PC-3 (cell line): ENCODE measurements around the gene SLC36A3. TPM values are rescaled to one million over a fixed set of nuclear protein-coding genes. Genes with fewer than 3 reads are reported as not detected.

Experiments used
- ATAC-seq: fragments of 200-7000 bp; cut with Tn5 transposase; 2 replicates; pipeline ENCODE4 v1.9.1; 2020; ENCODE audit warnings: mild to moderate bottlenecking, moderate library complexity
- BruUV-seq: library from RNA; stranded (reverse); fragments of 400-500 nt; replicated peaks from 2 replicates; lab custom pipeline; 2021; lab: Mats Ljungman, UMichigan
- CTCF ChIA-PET: fragments of 300-600 bp; sonication (Branson Sonifier 250); formaldehyde crosslinking; loops from one replicate; lab custom pipeline; 2022; ENCODE audit warnings: antibody characterized with exemption; lab: Charles Lee
- POLR2A ChIA-PET: fragments of 300-600 bp; sonication (Branson Sonifier 250); formaldehyde crosslinking; loops from one replicate; lab custom pipeline; 2022; ENCODE audit warnings: antibody characterized with exemption; ENCODE audit not compliant: unreplicated experiment; lab: Charles Lee
- DNase-seq: peaks from one replicate; pipeline ENCODE4 v3.0.0-alpha.2; 2015
- H2AFZ ChIP-seq: fragments of 300-600 bp; sonication (generic); 2 replicates; pipeline ENCODE4 v1.6.0; 2016; ENCODE audit warnings: antibody characterized with exemption, low read length
- H3F3A ChIP-seq: fragments of 300-600 bp; sonication (generic); one replicate; pipeline ENCODE4 v1.6.0; 2017; ENCODE audit warnings: antibody characterized with exemption, low read length, control low read depth, mild to moderate bottlenecking; ENCODE audit not compliant: unreplicated experiment
- H3K27ac ChIP-seq: fragments of 300-600 bp; sonication (generic); 2 replicates; pipeline ENCODE4 v1.5.1; 2016; ENCODE audit warnings: mild to moderate bottlenecking, low read length
- H3K27me3 ChIP-seq: fragments of 300-600 bp; sonication (generic); 2 replicates; pipeline ENCODE4 v1.6.1; 2016; ENCODE audit warnings: low read length, mixed read lengths
- H3K36me3 ChIP-seq: fragments of 300-600 bp; sonication (generic); 2 replicates; pipeline ENCODE4 v1.6.1; 2016; ENCODE audit warnings: low read depth, mixed run types, low read length, mixed read lengths
- H3K4me1 ChIP-seq: fragments of 300-600 bp; sonication (generic); 2 replicates; pipeline ENCODE4 v1.5.1; 2016; ENCODE audit warnings: low read length; ENCODE audit not compliant: insufficient read depth
- H3K4me2 ChIP-seq: fragments of 300-600 bp; sonication (generic); 2 replicates; pipeline ENCODE4 v1.6.0; 2016; ENCODE audit warnings: low read length
- H3K4me3 ChIP-seq: fragments of 300-600 bp; sonication (generic); 2 replicates; pipeline ENCODE4 v1.5.1; 2016; ENCODE audit warnings: mild to moderate bottlenecking, low read length, mixed read lengths
- H3K79me2 ChIP-seq: fragments of 300-600 bp; sonication (generic); 2 replicates; pipeline ENCODE4 v1.6.1; 2017; ENCODE audit warnings: low read length, mixed read lengths
- H3K9ac ChIP-seq: fragments of 300-600 bp; sonication (generic); 2 replicates; pipeline ENCODE4 v1.6.0; 2016; ENCODE audit warnings: mild to moderate bottlenecking, low read length
- H3K9me2 ChIP-seq: fragments of 300-600 bp; sonication (generic); replicated peaks from 2 replicates; pipeline ENCODE4 v1.6.1; 2016; ENCODE audit warnings: mixed run types, low read length, mixed read lengths
- H3K9me3 ChIP-seq: fragments of 300-600 bp; sonication (generic); 2 replicates; pipeline ENCODE4 v1.6.1; 2016; ENCODE audit warnings: low read length, mixed read lengths
- H4K20me1 ChIP-seq: fragments of 300-600 bp; sonication (generic); 2 replicates; pipeline ENCODE4 v1.6.1; 2016; ENCODE audit warnings: low read length, mixed read lengths
- CTCF ChIP-seq: fragments of 300-600 bp; sonication (generic); conservative IDR thresholded peaks from 2 replicates; pipeline ENCODE4 v1.5.1; 2017; ENCODE audit warnings: antibody characterized with exemption, low read depth, mild to moderate bottlenecking, low read length
- EZH2 ChIP-seq: fragments of 300-600 bp; sonication (generic); IDR thresholded peaks from one replicate; pipeline ENCODE4 v1.6.1; 2017; ENCODE audit warnings: antibody characterized with exemption, mild to moderate bottlenecking, low read length; ENCODE audit not compliant: unreplicated experiment
- EZH2phosphoT487 ChIP-seq: fragments of 300-600 bp; sonication (generic); IDR thresholded peaks from 2 replicates; pipeline ENCODE4 v1.6.1; 2018; ENCODE audit warnings: mild to moderate bottlenecking, antibody characterized with exemption, low read length, borderline replicate concordance
- intact Hi-C: fragments of 100-400 bp; cut with micrococcal nuclease; formaldehyde crosslinking; loops from 2 replicates; pipeline ENCODE4 v1.9.0; 2023
- total RNA-seq: library from RNA; depleted of rRNA; stranded (reverse); fragments of >200 nt; gene quantifications from 2 replicates; pipeline ENCODE4 v1.2.3, GENCODE V29; 2014

The SLC36A3 gene
- total RNA-seq, 1 experiment from 2014 or later = not detected

GRCh38 chr5:151281001-151281639 lies 22.4 kb downstream of the SLC36A3 start:
- H3K9me2 ChIP-seq = no peaks in the 10 kb centered on the region
- H3F3A ChIP-seq = no peaks in the 10 kb centered on the region
- no peak for ATAC-seq
- peak; percentile 17 for DNase-seq
- H3K9me3 ChIP-seq = no peaks in the 10 kb centered on the region
- no peak overlapping the region for H3K9ac ChIP-seq
- H3K4me2 ChIP-seq = no peak overlapping the region
- H3K27me3 ChIP-seq = no peaks in the 10 kb centered on the region
- H4K20me1 ChIP-seq = no peaks in the 10 kb centered on the region
- TF ChIP-seq EZH2 (no peak), EZH2phosphoT487 (no peak), CTCF (no peak)
- BruUV-seq = no TSS peak
- no peaks in the 10 kb centered on the region for H3K4me1 ChIP-seq
- no peaks in the 10 kb centered on the region for H3K36me3 ChIP-seq
- no peak overlapping the region for H2AFZ ChIP-seq
- no peaks in the 10 kb centered on the region for H3K79me2 ChIP-seq
- ChIA-PET CTCF (no interaction called here), POLR2A (no interaction called here)
- H3K27ac ChIP-seq = no peak overlapping the region
- intact Hi-C loops = no loop called here
- no peak overlapping the region for H3K4me3 ChIP-seq

DNA sequence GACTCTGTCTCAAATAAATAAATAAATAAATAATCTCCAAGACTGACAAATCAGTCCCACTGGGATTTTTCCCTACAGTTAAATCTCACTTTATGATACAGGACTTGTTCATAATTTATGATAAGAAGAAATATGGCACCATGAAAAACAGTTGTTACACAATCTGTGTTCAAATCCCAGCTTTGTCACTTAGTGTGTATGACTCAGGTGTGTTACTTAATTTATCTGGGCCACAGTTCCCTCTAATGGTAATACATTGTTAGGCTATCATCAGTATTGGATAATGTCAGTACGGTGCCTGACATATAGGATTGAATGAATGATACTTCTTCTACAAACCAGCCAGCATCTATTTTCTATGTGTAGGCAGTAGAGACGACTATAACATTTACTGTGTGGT lies 23.1 kb downstream of the SLC36A3 start:
- Histone ChIP-seq H4K20me1 (no peaks in the 10 kb centered on the region), H3K4me1 (no peaks in the 10 kb centered on the region), H3K9ac (no peak overlapping the region), H3K9me3 (no peaks in the 10 kb centered on the region), H2AFZ (no peak overlapping the region), H3K4me3 (no peak overlapping the region), H3F3A (no peaks in the 10 kb centered on the region), H3K9me2 (no peaks in the 10 kb centered on the region), H3K79me2 (no peaks in the 10 kb centered on the region), H3K4me2 (no peak overlapping the region), H3K27me3 (no peaks in the 10 kb centered on the region), H3K27ac (no peak overlapping the region), H3K36me3 (no peaks in the 10 kb centered on the region)
- ChIA-PET POLR2A (no interaction called here), CTCF (no interaction called here)
- TF ChIP-seq EZH2 = no peak
- no peak for TF ChIP-seq CTCF
- no peak for TF ChIP-seq EZH2phosphoT487
- BruUV-seq = no TSS peak
- DNase-seq (no peak), ATAC-seq (no peak)
- intact Hi-C loops = no loop called here

- H4K20me1 ChIP-seq = no peaks in the 10 kb centered on the region
- no peak for TF ChIP-seq CTCF
- no peak for TF ChIP-seq EZH2
- TF ChIP-seq EZH2phosphoT487 = no peak
- no peaks in the 10 kb centered on the region for H3K27me3 ChIP-seq
- ChIA-PET POLR2A (no interaction called here), CTCF (no interaction called here)
- H3K27ac ChIP-seq = no peak overlapping the region
- no peak for DNase-seq
- intact Hi-C loops = no loop called here
- no peak for ATAC-seq
- no peak overlapping the region for H3K4me3 ChIP-seq
- H3K9ac ChIP-seq = no peak overlapping the region
- no peaks in the 10 kb centered on the region for H3K79me2 ChIP-seq
- peaks cover 3% of the 10 kb centered on the region; the same call in 1 of the 2 replicates for H3K4me1 ChIP-seq
- H3K4me2 ChIP-seq = no peak overlapping the region
- H3K9me2 ChIP-seq = no peaks in the 10 kb centered on the region
- BruUV-seq = no TSS peak
- no peak overlapping the region for H2AFZ ChIP-seq
- no peaks in the 10 kb centered on the region for H3K36me3 ChIP-seq
- H3K9me3 ChIP-seq = no peaks in the 10 kb centered on the region
- no peaks in the 10 kb centered on the region for H3F3A ChIP-seq
These were observed 24.7 kb downstream of the SLC36A3 start for GRCh38 chr5:151278845-151279244.
